Choroid plexus epithelial cell (primary cell): ENCODE measurements around the gene SCAMP1.
A peak's percentile ranks its signal among the peaks of the same experiment; 100 is the strongest.

Experiments used
- DNase-seq: peaks from one replicate; pipeline ENCODE4 v3.0.0-alpha.2; 2010; ENCODE audit warnings: low read depth
- H3K4me3 ChIP-seq: 2 replicates; pipeline ENCODE4 v1.5.1; 2011; ENCODE audit warnings: low read depth, mild to moderate bottlenecking, control low read depth, low read length, moderate library complexity
- CTCF ChIP-seq: conservative IDR thresholded peaks from 2 replicates; pipeline ENCODE4 v1.5.1; 2011; ENCODE audit warnings: low read depth, mild to moderate bottlenecking, control low read depth, inconsistent platforms, low read length, moderate library complexity

The SCAMP1 gene

GRCh38 chr5:78416677-78417425 lies 56.4 kb downstream of the SCAMP1 start:
- DNase-seq, result peak; percentile 12
- TF ChIP-seq CTCF, result no peak
- no peak overlapping the region for H3K4me3 ChIP-seq

GRCh38 chr5:78419396-78419795 lies 59.0 kb downstream of the SCAMP1 start:
- TF ChIP-seq CTCF, result no peak

GRCh38 chr5:78420548-78420947 lies 60.1 kb downstream of the SCAMP1 start:
- H3K4me3 ChIP-seq, result no peak overlapping the region
- no peak for DNase-seq
- TF ChIP-seq CTCF, result no peak

More at GRCh38 chr5:78419396-78419795, 59.0 kb downstream of the SCAMP1 start:
- DNase-seq, result no peak
- H3K4me3 ChIP-seq, result no peak overlapping the region

GRCh38 chr5:78424665-78425064 lies 64.2 kb downstream of the SCAMP1 start:
- H3K4me3 ChIP-seq, result no peak overlapping the region
- no peak for DNase-seq
- TF ChIP-seq CTCF, result no peak

- TF ChIP-seq CTCF, result no peak
- peak; percentile 17 for DNase-seq
- no peak overlapping the region for H3K4me3 ChIP-seq
These were observed 69.0 kb downstream of the SCAMP1 start for GRCh38 chr5:78429332-78429980.

GRCh38 chr5:78430866-78431265 lies 70.4 kb downstream of the SCAMP1 start:
- no peak for DNase-seq
- no peak for TF ChIP-seq CTCF
- H3K4me3 ChIP-seq, result no peak overlapping the region

- no peak overlapping the region for H3K4me3 ChIP-seq
- TF ChIP-seq CTCF, result no peak
- DNase-seq, result no peak
These were observed 73.6 kb downstream of the SCAMP1 start for GRCh38 chr5:78433972-78434371.
